ENCODE results near the gene ALPI.
"Not testable (repeated sequence)": the region's sequence is repeated elsewhere in the genome, so short reads cannot be mapped to it uniquely, and the experiment has no call there.

- TF ChIP-seq POLR2A (IDR thresholded peaks at IDR 0.05): not testable (repeated sequence)
- TF ChIP-seq CTCF (IDR thresholded peaks at IDR 0.05) (peak in 6 of 7 experiments; percentile 57 to 95 (median 84)), POLR2AphosphoS5 (IDR thresholded peaks at IDR 0.05) (peak in 1 of 3 donors; percentile 15)
These were observed 15.5 kb upstream of the ALPI start for GRCh38 chr2:232440220-232441018.
